Transverse colon (tissue), 3 donors: ENCODE results near the gene UBC.

ENCODE experiments used
- CTCF ChIP-seq, 5 experiments: fragments of 200-600 bp in 3 of 5; fragments of 450-650 bp in 2 of 5; sonication (generic) in 3 of 5; IDR thresholded peaks; 1 replicate in 2 of 5; 2 replicates in 3 of 5; pipeline ENCODE4 v1.5.1; 2016 to 2017; ENCODE audit warnings: antibody characterized with exemption in 5 of 5, inconsistent platforms in 3 of 5, mild to moderate bottlenecking in 2 of 5, moderate library complexity in 1 of 5
- EP300 ChIP-seq: sonication (generic); formaldehyde crosslinking; IDR thresholded peaks from one replicate; pipeline ENCODE4 v1.6.1; 2017; ENCODE audit warnings: antibody characterized with exemption, low read depth
- POLR2A ChIP-seq: fragments of 450-650 bp; IDR thresholded peaks from one replicate; pipeline ENCODE4 v1.6.1; 2016; ENCODE audit warnings: antibody characterized with exemption, mild to moderate bottlenecking, moderate library complexity

GRCh38 chr12:124893792-124894516 is 20.5 kb downstream of the UBC start:
- TF ChIP-seq POLR2A (no peak), CTCF (IDR thresholded peaks at IDR 0.05) (no peak), EP300 (no peak)
